GM20431 (cell line): ENCODE results near the gene LRRC37A2.
"Not testable (repeated sequence)": the region's sequence is repeated elsewhere in the genome, so short reads cannot be mapped to it uniquely, and the experiment has no call there.

Experiments used
- in situ Hi-C: fragments of 300-500 bp; cut with MseI, MboI; formaldehyde crosslinking; loops from one replicate; pipeline ENCODE4 v1.15.0; 2020; ENCODE audit warnings: low sequenced_read_pairs; ENCODE audit not compliant: unreplicated experiment

The LRRC37A2 gene

DNA sequence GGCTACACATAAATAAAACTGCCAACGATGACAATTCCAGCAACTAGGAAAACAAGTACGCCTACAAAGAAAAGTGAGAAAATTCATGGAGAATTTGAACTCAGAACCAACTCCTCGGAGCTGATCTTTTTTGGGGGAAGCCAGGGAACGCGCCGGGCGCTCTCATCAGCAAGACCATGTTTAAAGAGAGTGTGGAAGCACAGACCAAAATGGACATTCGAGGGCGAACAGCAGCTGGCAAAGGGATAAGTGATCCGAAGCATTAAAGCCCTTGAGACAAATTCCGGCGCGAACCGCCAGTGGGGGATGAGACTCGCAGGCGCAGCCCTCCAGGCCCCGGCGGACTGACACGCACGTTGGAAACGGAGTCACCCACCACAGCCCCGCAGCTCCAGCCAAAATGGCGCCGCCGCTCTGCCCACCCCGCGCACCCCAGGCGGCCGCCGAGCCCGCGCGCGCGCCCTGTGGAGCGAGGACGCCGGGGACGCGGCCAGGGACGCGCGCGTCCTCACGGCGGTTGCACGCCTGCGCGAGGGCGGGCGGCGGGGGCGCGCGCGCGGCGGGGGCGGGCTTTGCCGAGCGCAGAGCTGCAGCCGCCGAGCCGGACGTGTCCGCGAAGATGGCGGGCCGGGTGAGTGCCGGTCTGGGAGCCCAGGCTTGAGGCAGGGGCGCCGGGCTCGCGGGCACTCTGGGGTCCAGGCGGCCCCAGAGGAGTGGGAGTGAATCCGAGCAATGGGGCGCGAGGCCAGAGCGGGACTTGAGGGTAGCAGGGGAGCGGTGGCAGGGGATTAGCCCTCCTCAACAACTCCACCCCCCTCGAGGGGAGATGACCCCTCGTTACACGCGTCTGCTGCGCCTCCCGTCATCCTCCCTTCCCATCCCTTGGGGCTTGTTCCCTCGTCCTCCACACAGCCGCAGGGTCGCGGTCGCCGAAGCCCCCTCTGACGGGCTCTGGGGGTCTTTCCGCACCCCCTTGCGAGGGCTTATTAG lies 78.2 kb downstream of the LRRC37A2 start, which contains the start of gene NSF:
Gene NSF, plus strand, starts transcription at position 513 of the 990 bp plus-strand sequence. Its CDS starts 107 bp downstream, at position 620.
- in situ Hi-C loops = not testable (repeated sequence)

DNA sequence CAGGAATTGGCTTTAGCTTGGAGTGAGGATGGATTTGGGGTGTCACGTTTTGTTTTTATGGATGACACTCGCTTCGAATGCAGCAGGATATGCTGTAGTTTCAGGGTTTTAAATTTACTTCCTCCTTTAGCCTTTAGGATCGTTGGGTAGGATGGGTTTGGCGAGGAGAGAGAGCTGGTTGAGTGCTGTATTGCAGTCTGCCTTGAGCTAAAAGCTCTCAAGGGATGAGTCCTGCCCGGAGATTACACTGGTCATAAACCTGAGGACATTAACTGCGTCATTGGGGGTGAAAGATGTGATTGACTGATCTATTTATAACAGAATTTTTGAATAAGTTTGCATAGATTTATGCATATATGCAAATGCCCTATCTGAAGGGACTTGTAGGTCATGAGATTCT lies 79.1 kb downstream of the LRRC37A2 start:
- in situ Hi-C loops = not testable (repeated sequence)

DNA sequence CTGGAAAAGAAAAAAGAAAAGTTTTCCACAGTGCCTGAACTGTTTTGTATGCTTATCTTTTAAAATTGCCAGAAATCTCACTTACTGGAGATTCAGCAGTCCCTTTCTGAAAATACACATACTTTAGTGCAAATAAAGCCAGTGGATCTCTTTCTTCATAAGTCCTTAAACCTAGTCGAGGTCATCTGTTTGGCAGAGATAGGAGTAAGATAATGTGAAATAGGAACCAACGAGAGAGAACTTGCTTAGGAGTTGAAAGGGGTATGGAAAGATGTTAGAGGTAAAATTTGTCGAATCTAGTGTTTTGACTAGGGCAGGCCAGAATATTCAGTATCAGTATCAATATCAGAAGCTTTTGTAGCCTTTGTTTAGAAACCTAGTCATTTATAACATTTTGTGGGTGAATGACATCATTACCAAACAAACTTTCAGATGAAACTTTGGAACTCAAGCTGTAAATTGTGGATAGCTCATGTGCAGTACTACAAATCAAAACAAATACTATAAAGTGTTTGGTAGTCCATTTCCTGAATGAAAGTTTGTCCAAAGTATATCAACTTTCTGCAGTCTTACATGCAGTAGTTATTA lies 86.2 kb downstream of the LRRC37A2 start:
- in situ Hi-C loops = not testable (repeated sequence)

DNA sequence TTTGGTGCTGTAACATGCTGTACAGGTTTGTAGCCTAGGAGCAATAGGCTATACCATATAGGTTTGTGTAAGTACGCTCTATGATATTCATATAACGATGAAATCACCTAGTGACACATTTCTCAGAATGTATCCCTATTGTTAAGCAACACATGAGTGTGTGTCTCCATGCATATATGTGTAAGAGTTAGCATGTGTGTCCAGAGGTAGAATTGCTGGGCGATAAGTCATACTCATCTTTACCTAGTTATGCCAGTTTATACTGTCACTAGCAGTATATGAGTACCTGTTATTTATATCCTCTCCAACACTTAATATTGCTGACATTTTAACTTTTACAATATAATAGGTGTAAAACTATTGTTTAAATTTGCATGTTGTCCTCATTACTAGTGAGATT lies 88.5 kb downstream of the LRRC37A2 start:
- in situ Hi-C loops = not testable (repeated sequence)

DNA sequence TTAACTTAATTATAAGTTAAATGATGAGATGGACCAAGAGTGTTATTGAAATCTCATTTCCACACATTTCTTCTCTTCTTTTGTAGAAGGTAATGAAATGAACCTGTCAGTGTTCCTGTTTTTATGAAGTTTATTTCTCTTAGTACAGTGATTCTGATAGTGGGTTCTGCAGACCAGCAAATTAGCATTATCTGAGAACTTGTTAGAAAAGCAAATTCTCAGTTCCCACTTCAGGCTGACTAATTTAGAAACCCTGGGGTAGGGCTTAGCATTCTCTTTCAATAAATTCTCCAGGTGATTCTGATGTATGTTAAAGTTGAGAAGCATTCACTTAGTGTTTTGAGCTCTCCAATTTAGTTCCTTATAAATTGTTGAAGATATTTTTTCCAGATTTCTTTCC lies 90.9 kb downstream of the LRRC37A2 start:
- in situ Hi-C loops = not testable (repeated sequence)
